Measurements from ENCODE around the gene DLG1.
"Not testable (repeated sequence)": the region's sequence is repeated elsewhere in the genome, so short reads cannot be mapped to it uniquely, and the experiment has no call there.

The DLG1 gene

GRCh38 chr3:197242784-197243432 is 55.5 kb downstream of the DLG1 start:
- DNase-seq (ENCODE audit: low spot score): no peak

GRCh38 chr3:197241173-197241572 is 57.2 kb downstream of the DLG1 start:
- DNase-seq (ENCODE audit: low spot score): no peak

GRCh38 chr3:197239857-197240256 is 58.6 kb downstream of the DLG1 start:
- DNase-seq (ENCODE audit: low spot score): no peak

- DNase-seq (ENCODE audit: low spot score): no peak
Measured at GRCh38 chr3:197238842-197239241, 59.6 kb downstream of the DLG1 start.

GRCh38 chr3:197237897-197238296 is 60.5 kb downstream of the DLG1 start:
- DNase-seq (ENCODE audit: low spot score): no peak

- no peak for DNase-seq (ENCODE audit: low spot score)
Measured at GRCh38 chr3:197236362-197236761, 62.0 kb downstream of the DLG1 start.

- DNase-seq (ENCODE audit: low spot score): no peak
Measured at GRCh38 chr3:197234947-197235914, 63.2 kb downstream of the DLG1 start.

- no peak for DNase-seq (ENCODE audit: low spot score)
Measured at GRCh38 chr3:197231321-197231720, 67.1 kb downstream of the DLG1 start.

- DNase-seq (ENCODE audit: low spot score): no peak
Measured at GRCh38 chr3:197229836-197230235, 68.6 kb downstream of the DLG1 start.

- DNase-seq (ENCODE audit: low spot score): no peak
Measured at GRCh38 chr3:197229178-197229577, 69.2 kb downstream of the DLG1 start.

GRCh38 chr3:197227780-197228574 is 70.4 kb downstream of the DLG1 start:
- no peak for DNase-seq (ENCODE audit: low spot score)

- DNase-seq (ENCODE audit: low spot score): no peak
Measured at GRCh38 chr3:197226179-197226578, 72.2 kb downstream of the DLG1 start.

- no peak for DNase-seq (ENCODE audit: low spot score)
Measured at GRCh38 chr3:197225579-197225978, 72.8 kb downstream of the DLG1 start.

- DNase-seq (ENCODE audit: low spot score): peak; percentile 24
Measured at GRCh38 chr3:197224034-197224444, 74.4 kb downstream of the DLG1 start.

- no peak for DNase-seq (ENCODE audit: low spot score)
Measured at GRCh38 chr3:197222937-197223370, 75.5 kb downstream of the DLG1 start.

- no peak for DNase-seq (ENCODE audit: low spot score)
Measured at GRCh38 chr3:197219619-197220018, 78.8 kb downstream of the DLG1 start.

- DNase-seq (ENCODE audit: low spot score): no peak
Measured at GRCh38 chr3:197218210-197218609, 80.2 kb downstream of the DLG1 start.

GRCh38 chr3:197216914-197217313 is 81.5 kb downstream of the DLG1 start:
- no peak for DNase-seq (ENCODE audit: low spot score)

GRCh38 chr3:197216169-197216860 is 82.1 kb downstream of the DLG1 start:
- DNase-seq (ENCODE audit: low spot score): no peak

- DNase-seq (ENCODE audit: low spot score): no peak
Measured at GRCh38 chr3:197212290-197212689, 86.1 kb downstream of the DLG1 start.

- DNase-seq (ENCODE audit: low spot score): not testable (repeated sequence)
Measured at GRCh38 chr3:197211698-197212097, 86.7 kb downstream of the DLG1 start.

Measured in HuH-7.5 (cell line).